Tibial nerve (tissue), 3 donors: ENCODE results near the gene DAB1.

Experiments
- POLR2A ChIP-seq, 2 donors: fragments of 450-650 bp; IDR thresholded peaks; one replicate each; pipeline ENCODE4 v1.6.1; 2017; ENCODE audit warnings: antibody characterized with exemption in 2 of 2, mild to moderate bottlenecking in 2 of 2, moderate library complexity in 2 of 2
- TF ChIP-seq, protein P1 (sequence below), 5 experiments: fragments of 200-600 bp in 3 of 5; fragments of 450-650 bp in 2 of 5; sonication (generic) in 3 of 5; IDR thresholded peaks; one replicate each; pipeline ENCODE4 v1.5.1; 2016 to 2019; ENCODE audit warnings: antibody characterized with exemption in 5 of 5, mild to moderate bottlenecking in 3 of 5, moderate library complexity in 2 of 5

DNA sequence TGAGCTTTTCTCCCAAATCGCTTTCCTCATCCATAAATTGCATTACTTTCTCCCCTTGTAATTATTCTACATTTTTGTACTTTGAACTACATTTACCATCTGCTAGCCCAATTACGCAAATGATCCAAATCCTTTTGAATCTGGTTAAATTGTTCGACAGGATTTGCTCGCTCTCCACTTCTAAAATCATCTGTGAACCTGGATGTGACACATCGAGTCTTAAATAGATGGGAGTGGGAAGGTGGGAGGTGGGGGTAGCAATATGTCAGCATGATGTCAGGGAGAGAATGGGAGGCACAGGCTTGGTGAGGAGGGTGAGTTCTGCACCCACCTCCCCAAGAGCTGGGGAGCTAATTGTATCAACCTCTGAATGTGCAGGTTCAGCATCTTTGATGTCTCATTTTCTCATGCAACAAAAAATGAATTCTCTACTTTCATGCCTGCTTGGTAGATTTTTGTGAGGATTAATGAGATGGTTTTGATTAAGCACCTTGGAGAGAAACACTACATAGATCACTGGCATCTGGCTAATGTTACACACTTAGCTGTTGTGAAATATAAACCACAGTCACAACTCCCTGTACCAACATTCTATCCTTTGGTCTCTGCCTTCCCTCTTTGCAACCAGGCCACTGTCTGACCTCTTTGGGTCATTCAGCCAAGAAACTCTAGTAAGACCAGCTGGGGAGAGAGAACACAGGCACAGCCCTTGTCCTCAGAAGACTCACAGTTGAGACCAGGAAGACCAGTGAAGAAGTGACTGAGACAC is 165.1 kb downstream of the DAB1 start:
- TF ChIP-seq, protein P1, sequence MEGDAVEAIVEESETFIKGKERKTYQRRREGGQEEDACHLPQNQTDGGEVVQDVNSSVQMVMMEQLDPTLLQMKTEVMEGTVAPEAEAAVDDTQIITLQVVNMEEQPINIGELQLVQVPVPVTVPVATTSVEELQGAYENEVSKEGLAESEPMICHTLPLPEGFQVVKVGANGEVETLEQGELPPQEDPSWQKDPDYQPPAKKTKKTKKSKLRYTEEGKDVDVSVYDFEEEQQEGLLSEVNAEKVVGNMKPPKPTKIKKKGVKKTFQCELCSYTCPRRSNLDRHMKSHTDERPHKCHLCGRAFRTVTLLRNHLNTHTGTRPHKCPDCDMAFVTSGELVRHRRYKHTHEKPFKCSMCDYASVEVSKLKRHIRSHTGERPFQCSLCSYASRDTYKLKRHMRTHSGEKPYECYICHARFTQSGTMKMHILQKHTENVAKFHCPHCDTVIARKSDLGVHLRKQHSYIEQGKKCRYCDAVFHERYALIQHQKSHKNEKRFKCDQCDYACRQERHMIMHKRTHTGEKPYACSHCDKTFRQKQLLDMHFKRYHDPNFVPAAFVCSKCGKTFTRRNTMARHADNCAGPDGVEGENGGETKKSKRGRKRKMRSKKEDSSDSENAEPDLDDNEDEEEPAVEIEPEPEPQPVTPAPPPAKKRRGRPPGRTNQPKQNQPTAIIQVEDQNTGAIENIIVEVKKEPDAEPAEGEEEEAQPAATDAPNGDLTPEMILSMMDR (IDR thresholded peaks at IDR 0.05), result no peak
- no peak for TF ChIP-seq POLR2A (IDR thresholded peaks at IDR 0.05)
